OCI-LY3 (cell line): ENCODE measurements around the gene MORN4.

ENCODE experiments used
- EZH2phosphoT487 ChIP-seq: fragments of 200-600 bp; shearing (Covaris generic); IDR thresholded peaks from 2 replicates; pipeline ENCODE4 v1.6.1; 2018; ENCODE audit warnings: antibody characterized with exemption, mixed run types, low read depth
- TF ChIP-seq, protein P1 (sequence below): fragments of 200-600, 300-600 bp; sonication (generic); IDR thresholded peaks from 2 replicates; pipeline ENCODE4 v1.5.1; 2014; ENCODE audit warnings: antibody characterized with exemption, low read length, low read depth

DNA sequence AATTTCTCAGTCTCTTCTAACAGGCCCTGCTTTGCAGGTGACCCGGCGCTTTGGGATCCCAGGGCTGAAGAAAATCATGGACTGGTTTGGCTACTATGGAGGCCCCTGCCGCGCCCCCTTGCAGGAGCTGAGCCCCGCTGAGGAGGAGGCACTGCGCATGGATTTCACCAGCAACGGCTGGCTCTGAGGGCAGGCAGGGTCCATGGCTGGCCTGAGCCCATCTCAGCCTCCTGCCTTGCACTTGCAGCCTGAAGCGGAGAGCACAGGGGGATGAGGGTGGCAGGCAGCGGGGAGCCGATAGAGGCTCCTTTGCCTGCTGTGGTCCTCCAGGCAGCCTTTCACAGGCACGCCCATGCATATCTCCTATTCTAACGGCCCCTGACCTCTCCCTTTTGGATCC is 21.8 kb downstream of the MORN4 start:
- TF ChIP-seq, protein P1, sequence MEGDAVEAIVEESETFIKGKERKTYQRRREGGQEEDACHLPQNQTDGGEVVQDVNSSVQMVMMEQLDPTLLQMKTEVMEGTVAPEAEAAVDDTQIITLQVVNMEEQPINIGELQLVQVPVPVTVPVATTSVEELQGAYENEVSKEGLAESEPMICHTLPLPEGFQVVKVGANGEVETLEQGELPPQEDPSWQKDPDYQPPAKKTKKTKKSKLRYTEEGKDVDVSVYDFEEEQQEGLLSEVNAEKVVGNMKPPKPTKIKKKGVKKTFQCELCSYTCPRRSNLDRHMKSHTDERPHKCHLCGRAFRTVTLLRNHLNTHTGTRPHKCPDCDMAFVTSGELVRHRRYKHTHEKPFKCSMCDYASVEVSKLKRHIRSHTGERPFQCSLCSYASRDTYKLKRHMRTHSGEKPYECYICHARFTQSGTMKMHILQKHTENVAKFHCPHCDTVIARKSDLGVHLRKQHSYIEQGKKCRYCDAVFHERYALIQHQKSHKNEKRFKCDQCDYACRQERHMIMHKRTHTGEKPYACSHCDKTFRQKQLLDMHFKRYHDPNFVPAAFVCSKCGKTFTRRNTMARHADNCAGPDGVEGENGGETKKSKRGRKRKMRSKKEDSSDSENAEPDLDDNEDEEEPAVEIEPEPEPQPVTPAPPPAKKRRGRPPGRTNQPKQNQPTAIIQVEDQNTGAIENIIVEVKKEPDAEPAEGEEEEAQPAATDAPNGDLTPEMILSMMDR, result no peak
- no peak for TF ChIP-seq EZH2phosphoT487
